Occipital lobe (tissue), 2 donors: Measurements from ENCODE around the gene KIF5C. TPM values are rescaled to one million over a fixed set of nuclear protein-coding genes. Genes with fewer than 3 reads are reported as not detected.

Source experiments
- DNase-seq: peaks from one replicate; lab custom pipeline; 2025; lab: John Stamatoyannopoulos, UW
- total RNA-seq: library from RNA; depleted of rRNA; stranded (reverse); fragments of >200 nt; gene quantifications from one replicate; pipeline ENCODE4 v1.2.3, GENCODE V29; 2014

Gene KIF5C
- total RNA-seq, 1 donor from 2014 or later, result 379 TPM

DNA sequence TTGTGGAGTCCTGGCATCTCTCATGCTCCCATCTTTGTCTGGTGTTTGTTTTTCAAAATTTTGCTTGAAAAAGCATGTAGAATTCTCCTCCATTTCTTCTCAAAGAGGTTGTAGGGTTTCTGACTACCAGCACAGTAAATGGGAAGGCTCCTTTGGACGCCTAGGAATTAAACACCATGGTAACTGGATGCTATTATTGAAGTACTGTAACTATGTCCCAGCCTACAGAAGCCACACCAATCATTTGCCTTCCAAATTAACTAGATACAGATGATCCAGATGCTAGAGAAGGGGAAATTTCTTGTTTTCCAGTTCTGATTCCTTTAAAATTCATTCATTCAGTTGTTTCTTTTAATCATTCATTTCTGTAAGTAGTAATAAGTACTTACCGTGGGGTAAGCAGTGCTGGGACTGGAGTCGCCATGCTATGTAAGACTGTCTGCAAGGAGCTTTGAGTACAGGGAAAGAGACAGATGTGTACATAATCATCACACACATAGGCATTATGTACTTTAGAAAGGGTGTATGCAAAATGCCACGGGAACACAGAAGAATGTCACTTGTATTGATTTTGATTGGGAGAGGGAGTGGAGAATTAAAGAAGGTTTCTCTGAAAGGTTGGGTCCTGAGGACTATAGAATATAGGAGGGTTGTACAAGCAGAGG is 49.6 kb downstream of the KIF5C start:
- no peak for DNase-seq

DNA sequence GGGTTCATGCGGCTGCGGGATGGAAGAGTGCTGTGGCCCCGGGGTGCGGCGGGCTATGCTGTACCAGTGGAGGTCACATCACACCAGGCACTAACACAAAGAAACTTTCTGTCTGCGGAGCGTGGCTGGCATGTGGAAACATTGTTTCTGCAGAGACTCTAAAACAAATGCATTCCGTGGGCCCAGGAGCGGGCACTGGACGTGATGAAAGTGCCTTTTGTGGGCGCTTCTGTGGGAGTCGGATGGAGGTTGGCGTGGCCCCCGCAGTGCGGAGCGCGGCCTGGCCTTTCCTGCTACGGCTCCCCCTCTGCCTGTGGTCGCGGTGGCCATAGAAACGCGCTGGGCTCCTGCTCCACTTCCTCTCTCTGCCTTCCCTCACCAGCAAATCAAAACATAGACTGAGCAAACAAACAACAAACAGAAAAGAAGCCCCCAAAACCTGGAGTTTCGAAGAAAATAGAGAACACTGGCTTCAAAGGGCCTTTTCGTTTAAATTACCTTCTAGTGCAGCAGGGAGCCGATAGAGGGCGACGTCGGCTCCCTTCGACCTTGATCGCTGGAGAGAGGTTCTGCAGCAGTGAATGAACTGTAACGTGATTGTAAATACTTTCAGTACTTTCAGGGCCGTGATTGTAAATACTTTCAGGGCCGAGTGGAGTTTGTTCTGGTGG is 51.4 kb downstream of the KIF5C start:
- peak; percentile 70 for DNase-seq

DNA sequence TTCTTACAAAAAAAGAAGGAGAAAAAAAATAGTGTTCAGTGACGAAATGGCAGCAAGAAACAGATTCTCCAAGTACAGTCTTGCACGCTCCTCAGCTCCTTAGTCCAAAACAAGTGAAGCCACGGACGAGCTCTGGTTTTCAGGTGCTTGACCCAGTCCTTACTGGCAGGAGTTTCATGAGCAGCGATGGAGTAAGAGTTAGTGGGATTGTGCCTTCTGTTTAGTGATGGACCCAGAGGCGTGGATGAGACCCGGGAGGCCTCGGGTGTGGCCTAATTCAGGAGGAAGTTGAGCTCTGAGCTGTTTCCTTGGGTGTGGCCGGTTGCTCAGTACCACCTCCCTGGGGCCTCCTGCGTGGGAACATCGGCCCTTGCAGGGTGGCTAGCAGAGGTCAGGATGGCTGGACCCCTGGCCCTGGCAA is 52.0 kb downstream of the KIF5C start:
- no peak for DNase-seq

DNA sequence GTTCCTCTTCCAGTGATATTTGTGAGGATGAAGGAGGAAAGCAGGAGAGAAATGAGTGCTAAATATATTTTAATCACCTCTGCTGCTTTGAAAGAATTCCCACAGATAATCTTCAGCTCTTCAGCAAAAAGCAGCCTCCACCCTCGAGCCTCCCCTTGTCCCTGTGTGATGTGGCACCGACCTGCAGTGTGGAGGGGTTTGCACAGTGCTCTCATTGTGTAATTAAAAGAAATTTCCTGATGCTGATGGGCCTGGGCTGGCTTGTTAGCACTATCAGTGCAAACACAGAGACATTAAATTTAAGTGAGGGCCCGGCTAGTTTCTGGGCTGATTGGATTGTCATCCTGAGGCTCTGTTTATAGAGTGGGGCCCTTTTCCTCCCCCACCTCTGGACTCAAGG is 53.4 kb downstream of the KIF5C start:
- no peak for DNase-seq

DNA sequence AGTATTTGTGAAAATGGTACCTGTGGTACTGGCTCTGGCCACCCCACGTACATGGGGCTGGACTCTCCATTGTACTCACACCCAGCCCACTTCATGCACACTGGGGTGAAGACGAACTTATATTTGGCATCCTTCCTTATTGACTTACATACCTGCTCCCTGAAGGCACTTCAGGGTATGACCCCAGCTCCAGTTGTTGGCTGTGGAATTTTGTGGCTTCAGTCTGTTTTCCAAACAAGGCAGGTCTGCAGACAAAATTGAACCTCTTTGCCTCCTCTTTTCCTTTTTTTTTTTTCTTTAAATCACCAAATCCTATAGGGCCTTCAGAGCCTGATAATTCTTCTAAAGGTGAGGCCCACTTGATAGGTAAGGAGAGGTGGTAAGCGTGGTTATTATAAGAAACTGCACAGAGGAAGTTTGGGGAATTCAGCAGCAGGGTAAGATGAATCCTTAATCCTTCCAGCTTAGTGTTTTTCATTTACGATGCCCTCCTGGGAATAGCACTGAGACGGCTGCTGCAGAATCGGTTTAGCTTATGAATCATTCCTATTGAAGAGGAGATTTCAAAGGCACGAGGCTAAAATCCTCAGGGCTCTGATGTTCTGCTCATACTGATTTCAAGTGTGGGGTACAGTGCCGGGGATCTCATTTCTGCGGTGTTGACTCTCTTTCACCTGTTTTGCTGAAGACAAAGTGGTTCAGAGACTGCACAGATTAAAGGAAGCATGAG is 55.2 kb downstream of the KIF5C start:
- no peak for DNase-seq

DNA sequence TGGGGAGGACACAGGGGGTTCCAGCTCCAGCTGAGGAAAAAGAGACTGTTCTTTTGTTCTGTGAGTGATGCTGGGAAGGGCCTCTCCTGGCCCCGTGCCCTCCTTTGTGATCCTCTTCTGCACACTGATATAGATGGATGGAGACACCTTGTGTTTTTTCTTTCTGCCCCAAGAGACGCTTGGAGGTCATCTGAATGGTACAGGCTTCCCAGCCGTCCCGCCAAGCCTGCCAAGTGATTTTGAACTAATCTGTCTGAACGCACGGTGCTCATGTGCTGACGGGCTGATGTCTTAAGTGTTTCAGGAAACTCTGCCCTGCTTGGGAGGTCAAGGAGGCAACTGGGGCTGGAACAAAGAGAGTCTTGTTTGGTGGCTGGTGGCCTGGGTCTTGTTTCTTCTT is 57.5 kb downstream of the KIF5C start:
- DNase-seq, result no peak

DNA sequence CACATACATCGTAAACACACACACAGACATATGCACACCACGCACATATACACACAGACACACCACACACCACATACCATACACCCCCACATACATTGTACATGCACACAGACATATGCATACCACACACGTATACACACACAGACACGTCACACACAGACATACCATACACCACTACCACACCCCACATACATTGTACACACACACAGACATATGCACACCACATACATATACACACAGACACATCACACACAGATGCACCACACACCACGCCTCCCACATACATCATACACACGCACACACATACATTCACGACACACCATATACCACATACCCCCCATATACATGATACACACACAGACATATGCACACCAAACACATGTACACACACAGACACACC is 58.4 kb downstream of the KIF5C start:
- DNase-seq, result no peak

DNA sequence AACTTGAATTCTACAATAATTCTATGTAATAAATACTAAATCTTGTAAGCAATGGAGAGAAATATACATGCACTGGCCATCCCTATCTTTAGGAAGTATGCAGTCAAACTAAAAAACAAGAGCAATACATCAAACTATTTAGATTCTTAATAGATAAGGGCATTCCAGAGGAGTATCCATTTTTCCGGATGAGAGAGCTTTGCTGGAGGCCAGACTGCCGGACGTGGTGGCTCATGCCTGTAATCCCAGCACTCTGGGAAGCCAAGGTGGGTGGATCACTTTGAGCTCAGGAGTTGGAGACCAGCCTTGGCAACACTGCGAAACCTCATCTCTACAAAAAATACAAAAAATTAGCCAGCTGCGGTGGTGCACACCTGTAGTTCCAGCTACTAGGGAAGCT is 60.8 kb downstream of the KIF5C start:
- DNase-seq, result no peak

DNA sequence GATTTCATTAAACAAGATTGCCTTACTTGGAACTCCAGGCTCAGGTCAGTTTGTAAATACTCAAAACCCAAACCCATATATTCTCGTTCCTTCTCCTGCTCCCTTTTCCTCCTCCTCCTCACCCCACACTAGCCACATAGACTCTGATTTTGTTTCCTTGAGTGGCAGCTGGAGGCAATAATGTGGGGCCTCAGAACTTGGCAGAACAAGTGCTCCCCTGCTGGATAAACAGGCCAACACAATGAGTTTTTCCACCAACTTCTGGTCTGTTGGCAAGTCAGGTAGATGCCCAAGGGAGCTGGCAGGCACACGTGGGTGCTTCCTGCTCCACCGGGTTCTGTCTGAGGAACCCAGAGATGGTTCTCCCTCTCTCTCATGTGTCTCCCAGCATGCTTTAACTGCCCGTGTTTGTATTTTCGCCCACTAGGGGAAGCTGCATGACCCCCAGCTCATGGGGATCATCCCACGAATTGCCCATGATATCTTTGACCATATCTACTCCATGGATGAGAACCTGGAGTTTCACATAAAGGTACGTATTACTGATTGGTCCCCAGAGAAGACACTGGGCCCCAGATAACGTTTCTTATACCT is 61.9 kb downstream of the KIF5C start:
- DNase-seq, result no peak

DNA sequence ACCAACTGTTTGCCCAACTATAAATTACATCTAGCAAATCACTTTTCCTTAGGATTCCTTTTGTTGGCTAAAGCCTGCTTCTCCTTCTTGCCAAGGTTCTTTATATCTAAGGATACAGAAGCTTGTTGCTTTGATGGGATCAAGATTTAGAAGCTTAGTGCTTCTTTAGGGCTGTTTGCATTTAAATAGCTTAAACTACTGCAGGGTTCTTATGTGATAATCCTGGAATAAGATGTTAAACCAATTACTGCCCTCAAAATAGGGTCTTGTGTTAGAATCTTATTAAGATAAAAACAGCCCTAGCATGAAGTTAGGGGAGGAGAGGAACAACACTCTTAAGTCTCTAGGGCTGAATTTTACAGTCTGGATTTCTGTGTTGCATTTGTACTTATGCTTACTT is 64.2 kb downstream of the KIF5C start:
- no peak for DNase-seq

DNA sequence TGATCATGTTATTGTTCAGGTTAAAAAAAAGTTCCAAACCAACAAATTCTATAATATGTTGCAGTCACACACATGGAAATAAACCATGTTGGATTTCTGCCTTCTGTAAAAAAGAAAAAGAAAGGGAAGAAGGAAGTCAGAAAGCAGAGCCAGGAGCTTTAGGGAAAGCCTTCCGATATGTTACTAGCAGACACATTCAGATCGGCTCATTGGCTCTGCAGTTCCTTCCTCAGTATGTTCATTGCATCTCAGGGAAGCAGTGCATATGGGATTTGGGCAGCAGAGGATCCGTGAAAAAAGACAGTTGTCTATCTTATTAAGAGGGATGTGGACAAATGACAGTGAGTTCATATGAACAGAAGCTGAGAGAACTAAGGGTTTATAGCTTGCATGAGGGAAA is 68.1 kb downstream of the KIF5C start:
- DNase-seq, result no peak

DNA sequence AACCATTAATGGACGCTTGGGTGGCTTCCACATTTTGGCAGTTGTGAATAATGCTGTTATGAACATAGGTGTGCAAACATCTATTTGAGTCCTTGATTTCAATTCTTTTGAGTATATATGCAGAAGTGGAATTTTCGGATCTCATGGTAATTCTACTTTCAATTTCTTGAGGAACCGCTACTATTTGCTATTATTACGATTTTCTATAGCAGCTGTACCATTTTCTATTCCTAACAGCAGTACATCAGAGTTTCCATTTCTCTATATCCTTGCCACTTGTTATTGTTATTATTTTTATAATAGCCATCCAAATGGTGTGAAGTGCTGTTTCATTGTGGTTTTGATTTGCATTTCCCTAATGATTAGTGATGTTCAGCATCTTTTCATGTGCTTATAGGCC is 69.5 kb downstream of the KIF5C start:
- DNase-seq, result no peak

DNA sequence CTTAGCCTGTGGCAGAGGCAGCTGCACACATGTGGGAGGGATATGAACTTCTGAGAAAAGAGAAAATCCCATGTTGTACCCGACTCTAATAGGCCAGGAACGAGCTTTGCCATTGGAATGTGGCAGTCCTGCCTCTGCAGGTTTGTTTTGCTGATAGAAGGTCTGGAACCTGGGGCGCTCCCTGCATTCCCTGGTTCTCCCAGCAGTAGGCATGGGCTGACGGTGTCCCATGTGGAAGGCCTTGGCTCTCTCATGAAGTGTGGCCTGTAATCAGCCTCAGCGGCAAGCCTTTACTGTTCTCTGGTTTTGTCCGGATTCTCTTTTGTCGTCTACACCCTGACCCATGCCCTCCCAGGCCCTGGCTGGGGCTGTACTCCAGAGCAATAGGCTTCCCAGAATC is 72.3 kb downstream of the KIF5C start:
- no peak for DNase-seq

DNA sequence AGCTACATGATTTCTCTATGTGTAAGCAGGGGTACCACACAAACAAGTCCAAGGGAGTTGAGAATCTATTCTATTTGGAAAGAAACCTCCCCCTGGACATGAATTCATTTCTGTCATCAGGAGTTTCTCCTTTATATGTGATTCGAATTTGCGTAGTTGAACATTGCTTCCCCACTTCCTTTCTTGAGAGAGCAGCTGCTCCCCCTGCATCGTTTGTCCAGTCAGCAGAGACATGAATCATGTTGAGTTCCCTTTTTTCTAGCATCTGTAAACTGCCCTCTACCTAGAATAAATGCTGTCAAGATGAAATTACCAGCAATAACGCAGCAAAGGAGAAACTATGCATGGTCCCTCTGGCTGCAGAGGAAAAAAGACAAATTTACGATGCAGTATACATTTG is 73.8 kb downstream of the KIF5C start:
- DNase-seq, result no peak

DNA sequence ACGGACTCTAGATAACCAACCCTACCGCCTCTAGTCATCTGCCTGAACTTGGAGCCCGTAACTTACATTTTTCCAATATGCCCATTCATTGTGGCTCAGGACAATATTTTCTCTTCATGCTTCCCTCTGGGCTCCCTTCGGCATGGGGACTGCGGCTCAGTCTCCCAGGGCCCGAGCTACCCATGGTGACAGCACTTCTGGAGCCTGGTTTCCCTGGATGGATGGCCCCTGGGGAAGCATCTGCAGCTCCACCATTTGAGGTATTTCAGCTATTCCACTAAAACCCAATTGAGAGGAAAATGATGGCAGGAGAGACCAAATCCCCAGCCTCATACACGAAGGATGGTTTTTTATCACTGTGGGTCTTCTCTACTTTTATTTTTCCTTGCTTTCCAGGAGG is 74.3 kb downstream of the KIF5C start:
- DNase-seq, result no peak

DNA sequence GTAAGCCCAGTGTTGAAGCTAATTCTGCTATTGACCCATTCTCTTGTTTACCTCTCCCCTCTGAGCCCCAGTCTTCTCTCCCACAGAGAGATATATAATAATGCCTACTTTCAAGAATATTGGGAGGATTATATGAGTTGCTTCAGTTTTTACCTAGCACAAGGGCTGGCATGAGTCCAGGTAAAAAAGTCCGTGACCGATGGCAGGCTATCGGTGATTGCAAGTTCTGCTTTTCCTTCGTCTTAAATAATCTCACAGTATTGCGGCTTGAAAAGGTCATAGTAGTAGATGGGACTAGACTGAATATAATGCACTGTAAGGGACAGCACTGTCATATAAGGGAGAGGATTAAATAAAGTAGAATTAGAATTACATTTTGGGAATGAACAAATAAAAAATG is 77.6 kb downstream of the KIF5C start:
- DNase-seq, result no peak

DNA sequence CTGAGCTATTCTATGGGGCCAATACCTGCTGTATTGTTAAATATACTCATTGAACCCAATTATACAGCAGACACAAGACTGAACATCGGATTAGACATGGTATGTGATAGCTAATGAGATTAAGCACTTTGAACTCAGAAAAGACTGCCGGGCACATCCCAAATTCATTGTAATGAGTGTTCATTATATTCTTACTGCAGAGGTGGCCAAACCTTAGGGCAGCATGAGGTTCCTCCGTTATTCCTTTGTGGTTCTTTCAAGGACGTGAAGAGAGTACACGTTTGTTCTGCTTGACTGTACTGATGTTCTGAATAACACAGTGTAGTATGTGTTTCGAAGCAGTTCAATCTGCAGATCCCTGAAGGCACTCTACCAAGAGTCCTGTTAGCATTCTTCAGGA is 78.4 kb downstream of the KIF5C start:
- no peak for DNase-seq

DNA sequence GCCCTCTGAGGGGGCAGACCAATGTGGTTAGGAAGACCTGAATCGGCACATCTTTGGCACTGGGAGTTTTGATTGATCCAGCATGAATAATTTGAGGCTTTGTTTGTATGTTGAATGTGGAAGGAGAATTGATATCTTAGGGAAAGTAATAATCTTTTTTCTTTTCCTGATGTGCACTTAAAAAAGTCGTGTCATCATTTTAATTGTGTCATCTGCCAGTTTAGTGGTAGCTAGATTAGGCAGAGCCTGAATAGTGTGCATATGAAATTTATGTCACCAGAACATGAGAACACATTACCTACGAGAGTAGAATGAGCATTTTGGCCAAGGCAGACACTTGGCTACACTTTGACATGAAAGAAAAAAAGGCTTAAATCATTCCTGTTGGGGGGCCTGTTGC is 79.5 kb downstream of the KIF5C start:
- no peak for DNase-seq

DNA sequence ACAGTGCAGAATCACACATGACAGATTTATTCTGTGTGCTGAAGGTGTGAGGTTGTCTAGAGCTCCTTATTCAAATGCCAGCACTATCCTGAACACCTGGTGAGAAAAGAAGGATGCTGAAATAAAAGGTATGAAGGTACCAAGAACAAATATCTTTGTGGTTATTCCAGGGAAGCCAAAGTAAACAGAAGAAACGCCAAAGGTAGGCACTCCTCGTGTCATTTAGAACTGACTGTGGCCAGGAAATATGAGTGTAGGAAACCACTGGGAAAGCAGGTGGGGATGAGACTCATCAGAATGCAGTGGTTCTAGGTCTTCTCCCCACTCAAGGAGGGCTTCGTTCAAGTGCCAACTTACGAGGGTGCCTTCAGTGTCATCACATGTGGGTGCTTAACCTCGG is 80.8 kb downstream of the KIF5C start:
- no peak for DNase-seq

DNA sequence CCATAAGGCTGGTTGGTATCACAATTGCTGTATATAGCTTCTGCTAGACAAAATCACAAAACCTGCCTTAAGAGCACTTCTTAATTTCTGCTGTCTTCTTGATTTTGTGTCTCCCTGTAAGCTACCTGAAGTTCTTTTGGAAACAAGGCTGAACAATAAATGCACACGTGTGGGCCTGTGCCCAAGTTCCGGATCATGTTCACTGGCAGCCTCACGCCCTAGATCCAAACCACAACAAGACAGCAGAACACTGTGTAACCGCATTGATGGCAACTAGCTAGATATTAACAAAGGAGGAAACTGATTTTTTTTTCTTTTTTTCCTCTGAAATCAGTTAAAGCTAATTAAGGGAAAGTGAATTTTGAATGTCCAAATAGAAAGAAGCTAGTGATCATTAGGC is 82.0 kb downstream of the KIF5C start:
- DNase-seq, result no peak

DNA sequence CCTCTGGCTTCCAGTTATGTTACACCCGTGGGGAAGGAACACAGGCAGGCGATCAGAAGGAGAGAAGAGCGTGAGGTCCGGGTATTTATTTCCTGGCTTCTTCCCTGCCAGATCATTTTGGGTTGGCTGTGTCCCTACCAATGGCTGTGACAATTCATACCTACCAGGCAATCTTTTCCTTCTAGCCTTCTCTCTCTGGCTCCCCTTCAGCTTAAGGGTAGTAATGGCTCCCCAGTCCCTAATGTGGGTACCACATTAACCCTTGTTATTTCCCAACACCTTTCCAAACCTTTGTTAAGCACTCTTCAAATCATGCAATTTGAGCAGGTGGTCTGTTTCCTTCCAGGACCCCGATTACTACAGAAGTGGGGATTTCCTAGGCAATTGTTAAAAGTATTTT is 84.7 kb downstream of the KIF5C start:
- DNase-seq, result no peak

DNA sequence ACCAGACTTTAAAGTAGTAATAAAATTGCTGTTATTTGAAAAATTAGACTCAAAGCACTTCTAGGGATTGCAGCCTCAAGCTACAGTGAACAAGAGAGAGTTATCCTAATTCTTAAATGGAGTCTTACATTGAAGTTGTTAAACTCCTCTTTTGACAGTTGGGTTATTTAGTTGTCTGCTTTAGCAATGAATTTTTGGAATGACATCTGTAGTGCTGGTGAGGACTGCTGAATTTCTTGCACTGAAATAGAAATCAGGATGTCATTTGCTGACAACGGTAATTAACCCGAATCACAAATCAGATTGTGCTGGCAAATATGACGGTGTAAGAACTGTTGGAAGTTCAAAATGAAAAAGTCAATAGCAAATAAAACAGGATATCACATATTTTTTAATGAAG is 85.5 kb downstream of the KIF5C start:
- DNase-seq, result no peak

DNA sequence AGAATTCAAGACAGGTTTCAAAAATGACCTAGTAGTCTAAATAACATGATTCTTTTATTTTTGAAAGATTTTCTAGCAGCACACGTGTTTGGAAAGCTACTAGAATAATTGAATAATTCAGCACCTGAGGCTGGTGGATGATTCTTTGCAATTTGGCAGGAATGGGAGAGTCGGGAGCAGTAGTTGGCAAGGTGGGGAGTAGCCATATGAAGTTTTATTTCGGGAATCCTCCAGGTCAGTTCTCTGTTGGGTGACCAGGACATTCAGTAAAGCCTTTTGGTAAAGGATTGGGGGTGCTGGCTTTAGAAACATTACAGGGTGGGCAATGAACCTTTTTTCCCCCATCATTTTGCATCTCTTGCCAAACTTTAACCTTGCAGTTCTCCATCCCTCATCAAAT is 88.4 kb downstream of the KIF5C start:
- DNase-seq, result no peak
